Colonic mucosa (tissue), 4 donors: ENCODE data around the gene OCRL. TPM values are rescaled to one million over a fixed set of nuclear protein-coding genes. Genes with fewer than 3 reads are reported as not detected.

Source experiments
- DNase-seq: peaks from one replicate; pipeline ENCODE4 v3.0.0-alpha.2; 2020
- H3K27ac ChIP-seq: fragments of 200-600 bp; one replicate; pipeline ENCODE4 v1.8.0; 2021
- H3K27me3 ChIP-seq: fragments of 200-600 bp; one replicate; pipeline ENCODE4 v1.8.0; 2021
- H3K36me3 ChIP-seq: fragments of 200-600 bp; one replicate; pipeline ENCODE4 v1.8.0; 2021
- H3K4me1 ChIP-seq: fragments of 200-600 bp; one replicate; pipeline ENCODE4 v1.8.0; 2021; ENCODE audit warnings: mild to moderate bottlenecking
- H3K4me3 ChIP-seq: fragments of 200-600 bp; one replicate; pipeline ENCODE4 v1.8.0; 2021
- H3K9ac ChIP-seq, 2 donors: one replicate each; pipeline ENCODE4 v1.7.0; 2013; ENCODE audit warnings: control low read depth in 2 of 2, low read depth in 2 of 2, low read length in 2 of 2
- H3K9me3 ChIP-seq: fragments of 200-600 bp; one replicate; pipeline ENCODE4 v1.8.0; 2021
- CTCF ChIP-seq: fragments of 200-600 bp; IDR thresholded peaks from one replicate; pipeline ENCODE4 v1.8.0; 2022; ENCODE audit warnings: antibody characterized with exemption, mild to moderate bottlenecking
- intact Hi-C: fragments of 100-400 bp; cut with DNase I; formaldehyde crosslinking; loops from one replicate; pipeline ENCODE4 v1.14.1; 2022
- total RNA-seq, 2 donors: library from RNA; stranded (reverse); fragmentation: NEBNext Ultra II Directional in 1 of 2; extraction: Animal tissue kit (Norgen Biotek cat#: 25700) in 1 of 2; gene quantifications; one replicate each; pipeline ENCODE4 v1.2.1, GENCODE V29; 2021
- donor health status: healthy.
- donor health status: DM: no; HTN: no; CAD: no.
- donor health status: DM: no; HTN: no; CAD: no.

OCRL gene
- total RNA-seq, 2 donors from 2014 or later, result 26.2 to 32.8 TPM

GRCh38 chrX:129632443-129632842, 92.4 kb downstream of the OCRL start:
- no peaks in the 10 kb centered on the region for H3K27me3 ChIP-seq
- no peaks in the 10 kb centered on the region for H3K36me3 ChIP-seq
- intact Hi-C loops, result no loop called here
- H3K4me3 ChIP-seq, result no peak overlapping the region
- H3K9me3 ChIP-seq, result no peaks in the 10 kb centered on the region
- no peak overlapping the region for H3K9ac ChIP-seq
- H3K27ac ChIP-seq, result no peak overlapping the region
- no peaks in the 10 kb centered on the region for H3K4me1 ChIP-seq
- no peak for DNase-seq
- no peak for TF ChIP-seq CTCF

- Histone ChIP-seq H3K36me3 (no peaks in the 10 kb centered on the region), H3K4me1 (no peaks in the 10 kb centered on the region), H3K27me3 (no peaks in the 10 kb centered on the region), H3K27ac (no peak overlapping the region), H3K9ac (no peak overlapping the region), H3K9me3 (no peaks in the 10 kb centered on the region), H3K4me3 (no peak overlapping the region)
- no peak for TF ChIP-seq CTCF
- no peak for DNase-seq
- intact Hi-C loops, result no loop called here
Observed at GRCh38 chrX:129634541-129634940, 94.5 kb downstream of the OCRL start.

- H3K4me3 ChIP-seq, result no peak overlapping the region
- peak overlapping the region; percentile 57 for H3K27ac ChIP-seq
- no peaks in the 10 kb centered on the region for H3K36me3 ChIP-seq
- H3K9me3 ChIP-seq, result no peaks in the 10 kb centered on the region
- no peak for TF ChIP-seq CTCF
- H3K27me3 ChIP-seq, result no peaks in the 10 kb centered on the region
- H3K4me1 ChIP-seq, result no peaks in the 10 kb centered on the region
- H3K9ac ChIP-seq, result no peak overlapping the region
- intact Hi-C loops, result loop anchor here (5.0 kb wide), 1 partner anchor 91 kb away; no protein-coding TSS in a partner anchor
- peak; percentile 76 for DNase-seq
Observed at GRCh38 chrX:129636175-129636681, 96.2 kb downstream of the OCRL start.

- Histone ChIP-seq H3K9me3 (no peaks in the 10 kb centered on the region), H3K4me3 (no peak overlapping the region), H3K27me3 (no peaks in the 10 kb centered on the region), H3K9ac (no peak overlapping the region), H3K27ac (no peak overlapping the region), H3K36me3 (no peaks in the 10 kb centered on the region), H3K4me1 (no peaks in the 10 kb centered on the region)
- intact Hi-C loops, result loop anchor here (5.0 kb wide), 1 partner anchor 90 kb away; no protein-coding TSS in a partner anchor
- peak; percentile 83 for DNase-seq
- TF ChIP-seq CTCF, result peak; percentile 93
Observed at GRCh38 chrX:129637217-129638109, 97.4 kb downstream of the OCRL start.

- H3K27ac ChIP-seq, result no peak overlapping the region
- H3K4me3 ChIP-seq, result no peak overlapping the region
- no peaks in the 10 kb centered on the region for H3K36me3 ChIP-seq
- intact Hi-C loops, result loop anchor here (5.0 kb wide), 1 partner anchor 88 kb away; no protein-coding TSS in a partner anchor
- no peak for TF ChIP-seq CTCF
- no peaks in the 10 kb centered on the region for H3K27me3 ChIP-seq
- no peaks in the 10 kb centered on the region for H3K9me3 ChIP-seq
- no peak overlapping the region for H3K9ac ChIP-seq
- no peak for DNase-seq
- no peaks in the 10 kb centered on the region for H3K4me1 ChIP-seq
Observed at GRCh38 chrX:129638917-129639316, 98.9 kb downstream of the OCRL start.
